Nucleus accumbens (tissue), 56 donors: ENCODE measurements around the gene SLC10A3.

Source experiments
- DNase-seq, 56 donors: peaks; one replicate each; lab custom pipeline; 2025; lab: John Stamatoyannopoulos, UW

The SLC10A3 gene, protein sequence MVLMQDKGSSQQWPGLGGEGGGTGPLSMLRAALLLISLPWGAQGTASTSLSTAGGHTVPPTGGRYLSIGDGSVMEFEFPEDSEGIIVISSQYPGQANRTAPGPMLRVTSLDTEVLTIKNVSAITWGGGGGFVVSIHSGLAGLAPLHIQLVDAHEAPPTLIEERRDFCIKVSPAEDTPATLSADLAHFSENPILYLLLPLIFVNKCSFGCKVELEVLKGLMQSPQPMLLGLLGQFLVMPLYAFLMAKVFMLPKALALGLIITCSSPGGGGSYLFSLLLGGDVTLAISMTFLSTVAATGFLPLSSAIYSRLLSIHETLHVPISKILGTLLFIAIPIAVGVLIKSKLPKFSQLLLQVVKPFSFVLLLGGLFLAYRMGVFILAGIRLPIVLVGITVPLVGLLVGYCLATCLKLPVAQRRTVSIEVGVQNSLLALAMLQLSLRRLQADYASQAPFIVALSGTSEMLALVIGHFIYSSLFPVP

DNA sequence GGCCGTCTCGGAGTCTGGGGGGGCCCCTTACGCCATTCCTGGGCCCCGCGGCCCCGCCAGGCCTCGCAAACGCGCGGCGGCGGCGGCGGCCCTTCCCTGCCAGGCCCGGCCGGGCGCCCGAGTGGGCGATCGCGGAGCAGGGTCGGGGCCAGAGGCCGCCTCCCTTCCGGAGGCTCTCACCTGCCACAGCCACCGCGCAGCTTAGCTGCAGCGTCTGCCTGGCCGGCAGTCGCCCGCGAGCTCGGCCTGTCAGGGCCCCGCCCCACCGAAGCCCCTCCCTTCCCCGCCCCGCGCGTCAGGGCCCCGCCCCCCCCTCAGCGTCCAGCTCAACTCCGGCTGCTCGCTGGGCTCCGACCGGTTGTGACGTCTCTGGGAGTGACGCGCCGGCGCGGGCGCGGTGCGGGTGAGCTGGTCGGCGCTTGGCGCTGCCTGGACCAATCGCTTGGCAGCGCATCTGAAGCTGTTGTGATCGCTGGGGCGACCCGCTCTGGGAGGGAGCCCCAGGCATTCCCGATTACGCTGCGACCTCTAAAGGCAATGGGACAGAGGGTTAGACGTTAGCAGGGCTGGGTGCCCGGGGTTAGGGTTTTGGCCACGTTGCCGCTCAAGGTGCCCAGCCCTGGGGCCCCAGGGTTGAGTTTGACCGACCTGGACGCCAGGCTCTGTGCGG is at the start of gene SLC10A3:
Gene SLC10A3 (minus strand): TSS at position 216 of the 670 bp plus-strand sequence. CDS start 1,689 bp downstream, outside the sequence.
- peak; percentile 36 to 95 (median 88) for DNase-seq

DNA sequence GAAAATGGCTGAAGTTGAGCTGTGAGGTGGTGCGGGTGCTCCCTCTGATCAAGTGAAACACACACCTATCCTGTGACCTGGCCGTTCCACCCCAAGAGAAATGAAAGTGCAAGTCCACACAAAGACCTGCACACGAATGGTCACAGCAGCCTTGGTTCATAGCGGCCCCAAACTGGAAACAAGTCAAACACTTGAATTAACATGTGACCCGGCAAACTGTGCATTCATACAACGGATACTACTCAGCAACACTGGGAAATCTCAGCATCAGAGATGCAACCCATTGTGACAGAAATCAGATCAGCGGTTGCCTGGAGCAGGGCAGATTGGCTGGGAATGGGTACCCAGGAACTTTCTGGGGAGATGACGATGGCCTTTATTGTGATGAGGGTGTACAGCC is 48.6 kb upstream of the SLC10A3 start:
- peak in 6 of 56 donors; percentile 0 to 27 (median 5) for DNase-seq

DNA sequence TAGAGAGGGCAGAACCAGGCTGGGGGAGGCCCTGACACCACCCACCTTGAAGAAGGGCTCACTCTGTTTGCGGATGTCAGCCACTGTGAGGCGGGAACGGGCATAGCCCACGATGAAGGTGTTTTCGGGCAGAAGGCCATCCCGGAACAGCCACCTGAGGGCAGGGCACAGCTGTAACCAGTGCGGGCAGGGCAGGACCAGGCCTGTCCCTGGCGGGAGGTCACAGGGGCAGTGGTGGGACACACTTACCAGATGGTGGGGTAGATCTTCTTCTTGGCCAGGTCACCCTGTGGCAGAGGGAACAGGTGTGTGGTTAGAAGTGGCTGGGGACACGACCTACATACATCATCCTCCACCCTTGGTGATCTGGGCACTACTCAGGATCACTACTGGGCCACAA is 45.5 kb upstream of the SLC10A3 start:
- no peak for DNase-seq

DNA sequence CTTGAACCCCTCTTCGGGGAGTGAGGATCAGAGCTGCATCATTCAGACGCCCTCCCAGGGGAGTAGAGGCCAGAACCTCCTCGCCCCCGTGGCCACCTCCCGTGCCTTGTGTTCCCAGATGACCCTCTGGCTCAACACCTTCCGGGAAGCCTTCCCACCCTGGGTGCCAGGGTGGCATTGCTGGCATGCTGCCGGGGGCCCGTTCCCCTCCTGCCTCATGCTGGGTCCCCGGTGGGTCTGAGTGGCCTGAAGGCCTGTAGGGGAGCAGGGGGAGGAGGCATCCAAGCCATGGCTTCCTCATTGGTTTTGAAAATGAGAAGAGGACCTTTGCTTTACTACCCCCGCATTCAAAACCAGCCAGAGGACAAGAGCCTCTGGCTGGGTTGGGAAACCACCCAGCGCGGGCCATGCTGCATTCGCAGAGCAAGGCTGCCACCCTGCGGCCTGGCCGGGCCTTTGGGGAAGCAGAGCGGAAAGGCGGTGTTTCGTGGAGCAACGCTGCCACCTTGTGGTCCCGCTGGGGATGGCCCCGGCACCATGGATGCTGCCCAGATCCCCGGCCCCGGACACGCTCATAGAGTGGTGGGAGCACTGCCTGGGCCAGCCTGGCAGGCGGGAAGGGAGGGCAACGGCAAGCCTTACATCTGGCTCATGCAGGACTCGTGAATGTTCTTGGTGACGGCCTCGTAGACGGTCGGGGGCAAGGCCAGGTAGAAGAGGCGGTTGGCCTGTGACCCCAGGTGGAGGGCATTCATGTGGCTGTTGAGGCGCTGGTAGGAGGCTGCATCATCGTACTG is 44.3 kb upstream of the SLC10A3 start:
- peak in 53 of 56 donors; percentile 22 to 93 (median 74) for DNase-seq

DNA sequence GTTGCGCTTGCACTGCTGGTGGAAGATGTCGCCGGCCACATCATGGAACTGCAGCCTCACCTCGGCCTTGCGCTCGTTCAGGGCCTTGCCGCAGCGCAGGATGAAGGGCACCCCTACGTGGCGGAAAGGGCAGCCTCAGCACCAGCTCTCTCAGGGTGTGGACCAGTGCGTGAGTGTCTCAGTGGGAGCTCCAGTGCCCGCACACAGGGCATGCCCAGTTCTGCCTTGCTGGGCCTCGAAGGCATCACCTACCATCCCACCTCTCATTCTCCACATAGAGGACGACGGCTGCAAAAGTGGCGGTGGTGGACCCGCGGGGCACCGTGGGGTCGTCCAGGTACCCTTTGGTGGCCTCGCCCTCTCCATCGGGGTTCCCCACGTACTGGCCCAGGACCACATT is 42.3 kb upstream of the SLC10A3 start:
- no peak for DNase-seq

DNA sequence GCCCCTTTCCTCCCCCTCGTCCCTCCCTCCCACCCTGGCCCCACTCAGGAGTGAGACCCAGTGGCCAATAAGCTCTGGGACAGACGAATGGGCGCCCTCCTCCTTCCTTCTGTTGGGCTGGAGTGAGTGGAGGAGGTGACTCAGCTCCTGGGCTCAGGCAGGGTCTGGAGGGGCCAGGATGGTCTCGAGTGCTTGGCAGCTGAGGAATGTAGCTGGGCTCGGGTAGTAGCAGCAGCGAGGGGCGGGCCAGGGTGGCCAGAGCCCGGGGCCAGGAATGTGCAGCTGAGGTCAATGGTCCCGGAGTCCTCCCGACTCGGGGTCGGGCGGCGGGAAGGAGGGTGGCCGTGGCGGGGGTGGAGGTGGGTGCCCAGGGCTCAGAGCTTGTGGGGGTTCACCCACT is 41.2 kb upstream of the SLC10A3 start:
- no peak for DNase-seq

DNA sequence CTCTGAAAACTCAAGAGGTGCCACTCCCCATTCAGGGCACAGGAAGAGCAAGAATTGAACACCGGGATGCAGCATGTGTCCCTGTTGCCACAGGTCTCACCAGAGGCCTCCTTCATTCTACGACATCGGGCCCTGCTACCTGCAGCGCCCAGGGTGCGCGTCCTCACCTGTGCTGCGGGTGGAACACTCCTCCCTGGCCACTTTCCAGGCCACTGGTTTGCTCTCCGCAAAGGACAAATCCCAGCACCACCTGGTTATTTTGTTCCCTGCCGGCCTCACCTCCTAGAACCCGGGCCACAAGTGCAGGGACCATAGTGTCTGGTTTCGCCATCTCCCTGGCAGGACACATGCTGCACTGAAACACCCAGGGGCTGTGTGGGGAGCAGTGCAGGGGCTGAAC is 39.9 kb upstream of the SLC10A3 start:
- DNase-seq: no peak

DNA sequence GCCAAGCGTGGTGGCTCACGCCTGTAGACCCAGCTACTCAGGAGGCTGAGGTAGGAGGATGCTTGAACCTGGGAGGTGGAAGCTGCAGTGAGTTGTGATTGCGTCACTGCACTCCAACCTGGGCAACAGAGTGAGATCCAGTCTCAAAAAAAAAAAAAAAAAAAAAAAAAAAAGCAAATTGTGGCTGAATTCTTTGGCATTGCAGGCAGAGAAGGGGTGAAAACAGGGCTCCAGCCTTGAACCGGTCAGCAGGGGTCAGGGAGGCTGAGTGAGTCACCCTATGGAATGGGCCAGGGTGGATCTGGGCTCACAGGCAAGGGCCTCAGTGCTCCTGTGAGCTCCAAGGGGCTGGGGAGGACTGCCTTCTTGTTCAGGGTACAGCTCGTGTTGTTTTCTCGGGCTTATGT is 38.8 kb upstream of the SLC10A3 start:
- no peak for DNase-seq

DNA sequence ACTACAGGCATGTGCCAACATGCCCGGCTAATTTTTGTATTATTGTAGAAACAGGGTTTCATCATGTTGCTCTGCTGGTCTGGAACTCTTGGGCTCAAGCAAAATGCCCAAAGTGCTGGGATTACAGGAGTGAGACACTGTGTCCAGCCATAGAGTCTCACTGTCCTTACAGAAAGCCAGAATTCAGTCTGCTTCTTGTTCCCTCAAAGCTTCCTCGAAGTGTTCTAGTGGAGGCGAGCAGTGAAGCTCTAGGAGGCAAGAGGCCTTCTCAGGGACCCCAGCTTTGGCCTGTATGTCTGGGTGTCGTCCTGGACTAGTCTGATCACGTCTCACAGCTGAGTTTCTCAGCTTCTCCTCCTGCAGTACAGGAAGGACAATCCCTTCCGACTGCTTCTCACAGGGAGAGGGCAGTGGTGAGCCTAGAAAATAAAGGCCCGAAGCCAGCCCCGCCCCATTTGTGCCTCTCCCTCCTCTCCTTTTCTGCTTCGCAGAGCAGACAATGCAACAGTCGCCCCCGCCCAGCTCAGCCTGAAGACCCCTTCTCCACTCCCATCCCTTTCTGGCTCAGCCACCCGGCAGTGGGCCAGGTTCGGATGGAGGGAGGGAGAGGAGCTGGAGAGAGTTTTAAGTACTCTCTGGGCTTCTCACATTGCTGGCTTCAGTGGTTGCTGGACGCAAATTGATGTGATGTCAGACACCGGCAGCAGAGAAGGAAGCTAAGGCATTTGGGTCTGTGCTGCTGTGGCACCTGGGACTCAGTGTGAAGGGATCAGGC is 36.7 kb upstream of the SLC10A3 start:
- peak in 50 of 56 donors; percentile 1 to 76 (median 50) for DNase-seq

DNA sequence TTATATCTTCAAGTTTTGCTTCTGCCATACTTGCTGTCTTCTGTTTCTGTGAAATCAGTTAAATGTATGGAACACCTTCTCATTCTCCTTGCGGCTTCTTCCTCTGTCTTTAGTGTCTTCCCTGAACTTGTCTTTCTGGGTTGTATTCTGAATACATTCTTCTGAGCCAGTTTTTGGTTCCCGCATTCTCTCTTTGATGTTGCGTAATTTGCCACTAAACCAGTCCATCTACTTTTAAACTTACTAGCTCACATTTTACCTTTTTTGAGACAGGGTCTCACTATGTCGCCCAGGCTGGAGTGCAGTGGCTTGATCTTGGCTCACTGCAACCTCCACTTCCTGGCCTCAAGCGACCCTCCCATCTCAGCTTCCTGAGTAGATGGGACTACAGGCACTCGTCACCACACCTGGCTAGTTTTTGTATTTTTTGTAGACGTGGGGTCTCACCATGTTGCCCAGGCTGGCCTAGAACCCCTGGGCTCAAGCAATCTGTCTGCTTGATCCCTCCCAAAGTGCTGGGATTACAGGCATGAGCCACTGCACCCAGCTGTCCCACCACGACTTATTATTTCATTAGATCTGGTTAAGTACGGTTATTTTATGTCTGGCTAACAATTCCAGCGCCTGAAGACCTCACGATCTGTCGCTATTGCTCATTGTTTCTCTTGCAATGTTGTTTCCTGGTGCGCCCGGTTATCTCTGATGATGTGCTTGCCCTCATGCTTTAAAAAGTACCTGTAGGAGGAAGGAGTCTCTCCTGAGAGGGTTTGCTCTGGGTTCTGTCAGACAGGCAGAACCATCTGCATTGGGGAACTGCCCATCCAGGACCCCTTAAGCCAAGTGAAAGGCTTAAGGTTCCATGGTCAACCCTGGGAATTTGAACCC is 35.4 kb upstream of the SLC10A3 start:
- DNase-seq: no peak

DNA sequence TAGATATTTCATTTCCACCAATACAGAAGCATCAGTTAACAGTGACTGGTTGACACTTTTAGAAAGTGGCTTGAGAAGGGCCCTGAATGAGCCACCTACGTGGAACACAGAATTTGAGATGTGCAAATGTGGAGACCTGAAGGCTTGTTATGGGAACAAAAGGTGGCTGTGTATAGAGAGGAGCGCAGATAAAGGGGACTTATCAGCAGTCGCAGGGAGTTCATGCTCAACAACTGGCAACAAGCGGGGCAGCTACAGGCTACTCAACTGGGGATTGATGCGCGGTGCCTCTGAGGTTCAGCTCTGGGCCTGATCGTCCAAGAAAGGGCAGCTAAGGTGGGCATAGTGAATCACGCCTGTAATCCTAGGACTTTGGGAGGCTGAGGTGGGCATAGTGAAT is 29.0 kb upstream of the SLC10A3 start:
- no peak for DNase-seq

DNA sequence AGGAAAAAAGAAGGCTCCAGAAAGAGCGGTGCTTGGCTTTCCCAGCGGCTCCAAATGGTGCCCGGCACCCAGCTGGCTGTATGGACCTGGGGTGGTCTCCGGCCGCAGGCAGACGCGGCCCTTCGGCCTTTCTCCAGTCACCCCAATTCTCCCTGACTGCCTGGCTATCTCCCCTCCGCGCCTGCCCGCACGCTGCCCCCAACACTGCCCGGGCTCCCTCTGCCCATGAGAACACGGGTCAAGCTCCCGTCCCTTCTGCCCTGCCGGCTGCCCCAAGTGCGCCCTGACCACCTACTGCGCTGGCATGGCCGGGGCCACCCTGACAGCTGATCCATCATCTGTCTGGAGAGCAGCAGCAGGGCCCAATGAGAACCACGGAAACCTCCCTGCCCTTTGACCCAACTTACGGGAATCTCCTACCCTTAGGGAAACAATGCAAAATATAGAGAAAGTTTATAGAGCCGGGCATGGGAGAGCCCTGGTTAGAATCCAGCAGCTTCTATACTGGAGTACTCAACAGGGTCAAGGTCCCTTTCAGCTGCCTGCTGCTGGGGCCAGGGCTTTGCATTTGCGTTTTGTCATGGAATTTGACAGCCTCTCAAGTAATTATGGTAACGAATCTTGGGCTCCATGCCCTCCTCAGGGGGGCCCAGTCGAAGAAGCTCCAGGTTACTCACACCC is 26.8 kb upstream of the SLC10A3 start:
- peak in 17 of 56 donors; percentile 6 to 58 (median 31) for DNase-seq

DNA sequence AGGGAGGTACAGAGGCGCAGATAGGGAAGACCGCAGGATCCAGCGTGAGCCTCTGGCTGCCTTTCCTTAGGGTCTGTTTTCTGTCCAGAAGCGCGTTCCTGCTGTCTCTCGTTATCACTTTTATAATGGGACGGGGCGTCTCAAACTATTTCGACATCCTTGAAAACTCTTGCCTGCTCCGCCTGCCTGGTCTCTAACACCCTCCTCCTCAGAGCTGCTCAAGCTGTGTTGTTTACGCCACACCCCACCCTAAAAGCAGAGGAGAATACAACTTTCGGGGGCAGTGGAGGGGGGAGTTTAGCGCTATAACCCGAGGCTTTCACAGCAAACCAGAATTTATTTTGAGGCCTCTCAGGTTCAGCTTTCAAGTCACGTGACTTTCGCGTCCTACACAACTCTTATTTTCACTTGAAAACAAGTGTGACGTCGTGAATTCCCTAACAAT is 26.2 kb upstream of the SLC10A3 start:
- DNase-seq: peak in 16 of 56 donors; percentile 8 to 58 (median 38)

DNA sequence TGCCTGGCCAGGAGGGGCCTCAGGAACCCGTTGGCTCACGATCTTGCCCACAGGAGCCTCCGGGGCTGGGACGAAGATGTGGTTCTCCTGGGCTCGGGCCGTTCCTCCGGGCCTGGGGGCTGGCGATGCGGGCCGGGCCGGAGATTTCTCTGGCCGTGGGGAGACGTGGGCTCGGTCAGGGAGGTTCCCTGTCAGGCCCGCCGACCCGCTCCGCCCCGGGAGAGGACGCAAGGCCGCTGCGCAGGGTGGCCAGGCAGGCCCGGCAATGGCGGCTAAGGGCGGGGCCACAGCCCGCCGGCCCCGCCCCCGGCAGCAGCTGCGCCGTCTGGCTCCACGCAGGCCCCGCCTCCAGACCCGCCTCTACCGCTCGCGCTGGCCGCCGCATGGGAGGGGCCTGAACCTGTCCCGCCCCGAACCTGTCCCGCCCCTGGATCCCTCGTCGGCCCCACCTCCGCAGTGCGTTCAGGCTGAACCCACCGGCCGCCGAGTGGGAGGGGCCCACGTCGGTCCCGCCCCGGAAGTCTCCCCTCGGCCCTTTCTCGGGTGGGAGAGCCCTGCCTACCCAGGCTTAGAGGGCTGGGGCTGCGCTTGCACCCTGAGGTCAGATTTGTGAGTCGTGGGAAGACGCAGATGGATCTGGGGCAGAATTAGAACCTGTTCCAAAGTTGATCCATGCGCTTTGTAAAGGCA is 25.7 kb upstream of the SLC10A3 start, which contains the start of gene FAM3A:
Gene FAM3A (minus strand): TSS at position 267 of the 690 bp plus-strand sequence. CDS start 460 bp downstream, outside the sequence.
- peak; percentile 26 to 96 (median 89) for DNase-seq

DNA sequence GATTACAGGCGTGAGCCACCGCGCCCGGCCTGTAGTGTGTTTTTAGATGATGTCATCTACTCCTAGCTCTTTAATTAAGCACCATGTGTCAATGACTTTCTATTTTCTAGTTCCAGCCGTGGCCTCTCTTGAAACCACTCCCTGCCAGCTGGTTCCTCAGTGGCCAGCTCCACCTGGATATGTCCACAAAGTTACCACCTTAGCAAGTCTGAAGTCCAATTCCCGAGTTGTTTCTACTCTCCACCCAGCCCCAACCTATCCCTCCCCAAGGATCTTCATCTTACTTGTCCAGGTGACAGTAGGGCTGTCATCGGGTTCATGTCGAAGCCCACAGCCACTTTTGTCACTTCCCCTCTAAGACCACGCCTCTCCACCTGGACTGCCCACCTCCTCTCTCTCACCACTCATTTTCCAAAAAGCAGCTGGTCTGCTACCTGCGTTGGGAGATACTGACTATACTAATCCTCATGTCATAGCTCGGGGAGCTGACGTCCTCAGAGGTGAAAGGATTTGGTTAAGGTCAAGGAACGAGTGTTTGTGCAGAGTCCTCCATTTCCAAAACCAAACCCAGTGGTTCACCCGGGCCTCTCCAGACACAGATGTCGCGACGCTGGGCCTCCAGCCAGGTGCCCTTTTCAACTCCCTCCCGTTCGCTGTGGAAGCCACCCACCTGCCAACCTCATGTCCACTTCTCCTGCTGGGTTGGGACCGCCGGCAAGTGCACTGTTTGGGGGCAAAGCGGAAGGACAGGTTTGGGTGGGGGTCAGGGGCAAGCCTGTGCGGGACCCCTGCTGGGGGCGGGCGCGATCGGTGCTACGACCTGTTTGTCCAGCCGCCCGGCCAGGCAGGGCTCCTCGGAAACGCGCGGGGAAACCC is 24.9 kb upstream of the SLC10A3 start:
- DNase-seq: peak in 6 of 56 donors; percentile 11 to 45 (median 20)

DNA sequence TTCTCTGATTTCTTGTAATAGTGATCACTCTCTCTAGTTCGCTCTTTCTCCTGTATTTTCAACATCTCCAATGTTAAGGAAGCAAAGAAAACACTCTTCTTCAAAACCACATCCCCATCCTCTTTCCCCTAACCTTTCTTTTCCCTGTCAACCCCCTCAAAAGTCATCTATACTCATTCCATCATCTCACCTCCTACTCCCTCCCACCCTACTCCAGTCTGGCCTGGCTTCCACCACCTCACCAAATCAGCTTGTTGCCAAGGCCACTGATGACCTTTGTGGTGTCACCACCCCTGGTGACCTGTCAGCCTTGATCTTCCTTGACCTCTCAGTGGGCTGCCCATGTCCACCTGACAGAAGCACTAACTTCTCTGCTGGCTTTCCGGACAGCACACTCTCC is 23.3 kb upstream of the SLC10A3 start:
- DNase-seq: no peak
